Activated CD4-positive, CD25-positive, alpha-beta regulatory T cell treated with anti-CD3 and anti-CD28 coated beads, Interleukin-2, amount 50 U/mL, for 24 hours (primary cell): ENCODE results near the gene CHEK2.
"Not testable (repeated sequence)": the region's sequence is repeated elsewhere in the genome, so short reads cannot be mapped to it uniquely, and the experiment has no call there.

ENCODE experiments used
- ATAC-seq, 2 donors: fragments of 150-1000 bp; cut with Tn5 transposase; one replicate each; pipeline ENCODE4 v1.10.0; 2021; ENCODE audit warnings: mild to moderate bottlenecking in 1 of 2, moderate library complexity in 1 of 2

CHEK2 gene

GRCh38 chr22:28682966-28683365, 58.7 kb downstream of the CHEK2 start:
- ATAC-seq: not testable (repeated sequence)

GRCh38 chr22:28680813-28681490, 60.7 kb downstream of the CHEK2 start:
- ATAC-seq: not testable (repeated sequence)

GRCh38 chr22:28679611-28680287, 61.9 kb downstream of the CHEK2 start, which contains the start of gene TTC28:
Gene TTC28, minus strand, starts transcription at chr22:28679840. Its CDS starts 117 bp downstream, at chr22:28679723.
- ATAC-seq: not testable (repeated sequence)

GRCh38 chr22:28678778-28679610, 62.6 kb downstream of the CHEK2 start:
- ATAC-seq: not testable (repeated sequence)

DNA sequence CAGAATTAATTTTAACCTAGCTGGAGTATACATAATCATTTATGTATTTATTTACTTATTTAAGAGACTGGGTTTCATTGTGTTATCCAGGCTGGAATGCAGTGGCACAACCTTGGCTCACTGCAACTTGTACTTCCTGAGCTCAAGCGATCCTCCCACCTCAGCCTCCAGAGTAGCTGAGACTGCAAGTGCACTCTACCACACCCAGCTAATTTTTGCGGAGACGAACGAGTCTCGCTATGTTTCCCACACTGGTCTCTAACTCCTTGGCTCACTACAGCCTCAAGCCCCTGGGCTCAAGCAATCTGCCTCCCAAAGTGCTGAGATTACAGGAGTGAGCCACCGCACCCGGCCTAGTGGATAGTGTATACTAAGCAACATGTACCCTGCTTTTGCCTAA, 63.5 kb downstream of the CHEK2 start:
- not testable (repeated sequence) for ATAC-seq

DNA sequence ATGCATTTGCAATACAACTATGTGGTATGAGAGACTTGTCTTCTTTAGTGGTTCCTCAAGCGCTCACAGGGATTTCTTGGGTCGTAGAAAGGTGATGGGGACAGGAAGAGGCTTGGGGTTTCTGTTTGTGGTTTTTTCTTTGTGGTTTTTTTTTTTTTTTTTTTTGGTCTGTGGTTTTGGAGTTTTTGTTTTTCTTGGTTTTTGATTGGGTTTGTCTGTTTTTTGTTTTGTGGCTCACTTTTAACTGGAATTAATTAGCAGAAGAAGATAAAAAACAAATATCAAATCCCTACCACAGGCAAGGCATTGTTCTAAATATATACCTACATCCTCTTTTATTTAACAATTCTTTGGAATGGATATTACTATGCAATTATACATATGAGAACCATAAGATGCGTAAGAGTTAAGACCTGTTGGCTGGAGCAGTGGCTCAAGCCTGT, 67.5 kb downstream of the CHEK2 start:
- ATAC-seq: peak; percentile 44 to 66

DNA sequence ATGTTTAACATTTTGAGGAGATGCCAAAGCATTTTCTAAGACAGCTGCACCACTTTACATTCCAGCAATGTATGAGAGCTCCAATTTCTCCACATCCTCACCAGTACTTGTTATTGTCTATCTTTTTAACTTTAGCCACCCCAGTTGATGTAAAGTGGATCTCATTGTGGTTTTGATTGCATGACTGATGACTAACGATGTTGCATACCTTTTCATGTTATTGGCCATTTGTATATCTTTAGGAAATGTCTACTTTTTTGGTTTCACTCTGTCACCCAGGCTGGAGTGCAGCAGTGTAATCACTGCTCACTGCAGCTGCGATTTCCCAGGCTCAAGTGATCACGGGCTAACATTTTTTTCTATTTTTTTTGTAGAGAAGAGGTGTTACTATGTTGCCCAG, 70.9 kb downstream of the CHEK2 start:
- no peak for ATAC-seq

- no peak for ATAC-seq
These were observed 71.5 kb downstream of the CHEK2 start for GRCh38 chr22:28670161-28670560.

GRCh38 chr22:28669387-28669786, 72.2 kb downstream of the CHEK2 start:
- no peak for ATAC-seq

- ATAC-seq: not testable (repeated sequence)
These were observed 78.1 kb downstream of the CHEK2 start for GRCh38 chr22:28663569-28663942.

DNA sequence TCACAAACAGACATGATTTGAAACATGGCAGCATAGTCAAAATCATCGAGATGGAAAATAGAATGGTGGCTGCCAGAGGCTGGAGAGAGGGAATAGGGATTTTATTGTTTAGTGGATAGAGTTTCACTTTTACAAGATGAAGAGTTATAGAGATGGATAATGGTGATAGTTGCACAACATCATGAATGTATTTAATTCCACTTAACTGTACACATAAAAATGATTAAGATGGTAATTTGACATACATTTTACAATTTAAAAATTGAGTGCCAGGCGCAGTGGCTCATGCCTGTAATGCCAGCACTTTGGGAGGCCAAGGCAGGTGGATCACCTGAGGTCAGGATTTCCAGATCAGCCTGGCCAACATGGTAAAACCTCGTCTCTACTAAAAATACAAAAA, 83.2 kb downstream of the CHEK2 start:
- no peak for ATAC-seq

- no peak for ATAC-seq
These were observed 85.4 kb downstream of the CHEK2 start for GRCh38 chr22:28656181-28656580.

- no peak for ATAC-seq
These were observed 91.2 kb downstream of the CHEK2 start for GRCh38 chr22:28650463-28650862.

- no peak for ATAC-seq
These were observed 92.8 kb downstream of the CHEK2 start for GRCh38 chr22:28648792-28649191.

GRCh38 chr22:28647216-28647615, 94.4 kb downstream of the CHEK2 start:
- no peak for ATAC-seq

DNA sequence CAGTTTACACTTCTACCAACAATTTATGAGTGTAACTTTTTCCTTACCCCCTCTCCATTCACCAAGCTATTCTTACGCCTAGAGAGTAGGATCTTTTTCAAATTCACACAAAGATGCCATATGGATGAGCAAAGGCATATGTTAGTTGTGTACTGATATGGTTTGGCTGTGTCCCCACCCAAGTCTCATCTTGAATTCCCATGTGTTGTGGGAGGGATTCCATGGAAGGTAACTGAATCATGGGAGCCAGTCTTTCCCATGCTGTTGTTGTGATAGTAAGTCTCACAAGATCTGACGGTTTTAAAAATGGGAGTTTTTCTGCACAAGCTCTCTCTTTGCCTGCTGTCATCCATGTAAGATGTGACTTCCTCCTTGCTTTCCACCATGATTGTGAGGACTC, 102.3 kb downstream of the CHEK2 start:
- no peak for ATAC-seq
